H1 (cell line): ENCODE results near the gene HYDIN. TPM values are rescaled to one million over a fixed set of nuclear protein-coding genes. Genes with fewer than 3 reads are reported as not detected.

Experiments used
- CTCF ChIA-PET: fragments of 300-600 bp; sonication (Branson Sonifier 250); formaldehyde crosslinking; loops from one replicate; lab custom pipeline; 2021; ENCODE audit not compliant: partially characterized antibody; lab: Charles Lee
- POLR2A ChIA-PET: fragments of 300-600 bp; sonication (Branson Sonifier 250); formaldehyde crosslinking; loops from one replicate; lab custom pipeline; 2021; ENCODE audit warnings: inconsistent platforms; ENCODE audit not compliant: partially characterized antibody; lab: Charles Lee
- DNase-seq, 2 experiments: peaks; one replicate each; pipeline versions ENCODE4 v3.0.0 to v3.0.0-alpha.2; 2010 to 2022; ENCODE audit warnings: low spot score in 2 of 2, low read depth in 1 of 2, mixed read lengths in 1 of 2
- FAIRE-seq: peaks from 2 replicates; lab custom pipeline; 2011; peaks lifted over from hg19 to GRCh38; lab: Jason Lieb, UNC
- H2AFZ ChIP-seq: 2 replicates; pipeline ENCODE4 v1.8.1; 2012; ENCODE audit warnings: low read length, inconsistent platforms
- H2AK5ac ChIP-seq: 2 replicates; pipeline ENCODE4 v1.6.1; 2013; ENCODE audit warnings: low read depth, low read length
- H2BK120ac ChIP-seq: replicated peaks from 2 replicates; pipeline ENCODE3; 2013; ENCODE audit warnings: low read depth, low read length, inconsistent platforms
- H2BK12ac ChIP-seq: 2 replicates; pipeline ENCODE4 v1.6.1; 2013; ENCODE audit warnings: low read depth, low read length
- H2BK15ac ChIP-seq: 2 replicates; pipeline ENCODE4 v1.6.1; 2013; ENCODE audit warnings: low read length
- H2BK20ac ChIP-seq: 2 replicates; pipeline ENCODE4 v1.6.1; 2013; ENCODE audit warnings: low read length
- H2BK5ac ChIP-seq: 2 replicates; pipeline ENCODE4 v1.6.1; 2013; ENCODE audit warnings: low read depth, low read length
- H3K14ac ChIP-seq: 2 replicates; pipeline ENCODE4 v1.6.1; 2013; ENCODE audit warnings: inconsistent platforms; ENCODE audit not compliant: insufficient read length
- H3K18ac ChIP-seq: 2 replicates; pipeline ENCODE4 v1.6.1; 2013; ENCODE audit warnings: low read length; ENCODE audit errors: extremely low read depth
- H3K23ac ChIP-seq: 2 replicates; pipeline ENCODE4 v1.6.1; 2013; ENCODE audit warnings: inconsistent platforms; ENCODE audit not compliant: insufficient read length
- H3K23me2 ChIP-seq: 2 replicates; pipeline ENCODE4 v1.6.1; 2013; ENCODE audit warnings: low read depth, low read length
- H3K27ac ChIP-seq: 2 replicates; pipeline ENCODE4 v1.6.1; 2011; ENCODE audit warnings: low read depth, low read length, inconsistent platforms
- H3K27me3 ChIP-seq, 4 experiments: replicated peaks in 1 of 4; 1 replicate in 1 of 4; 2 replicates in 3 of 4; pipeline versions ENCODE4 v1.6.1 to v1.8.1; 2011 to 2013; ENCODE audit warnings: low read length in 3 of 4, mild to moderate bottlenecking in 3 of 4, inconsistent platforms in 2 of 4, mixed read lengths in 2 of 4, moderate library complexity in 1 of 4; ENCODE audit not compliant: control insufficient read depth in 3 of 4, insufficient read depth in 3 of 4; ENCODE audit errors: extremely low read depth in 1 of 4
- H3K36me3 ChIP-seq, 4 experiments: 2 replicates each; pipeline versions ENCODE4 v1.6.1 to v1.8.1; 2011 to 2013; ENCODE audit warnings: mild to moderate bottlenecking in 4 of 4, low read length in 3 of 4, moderate library complexity in 2 of 4, control low read depth in 1 of 4, inconsistent platforms in 1 of 4; ENCODE audit not compliant: insufficient read depth in 4 of 4, control insufficient read depth in 2 of 4
- H3K4ac ChIP-seq: replicated peaks from 2 replicates; pipeline ENCODE3; 2013; ENCODE audit warnings: low read length, low read depth, mixed read lengths, inconsistent platforms; ENCODE audit not compliant: insufficient read length
- H3K4me1 ChIP-seq, 4 experiments: replicated peaks in 1 of 4; 1 replicate in 1 of 4; 2 replicates in 3 of 4; pipeline versions ENCODE4 v1.6.1 to v1.8.1; 2011 to 2013; ENCODE audit warnings: low read length in 3 of 4, inconsistent platforms in 2 of 4, mixed read lengths in 1 of 4; ENCODE audit not compliant: insufficient read depth in 4 of 4, control insufficient read depth in 3 of 4
- H3K4me2 ChIP-seq, 2 experiments: 2 replicates each; pipeline versions ENCODE4 v1.6.1 to v1.8.1; 2011 to 2013; ENCODE audit warnings: low read depth in 2 of 2, low read length in 2 of 2, control low read depth in 1 of 2, inconsistent platforms in 1 of 2, mild to moderate bottlenecking in 1 of 2; ENCODE audit not compliant: insufficient read depth in 1 of 2
- H3K4me3 ChIP-seq, 4 experiments: fragments of 200-600, 300-600 bp in 1 of 4; sonication (generic), shearing (Covaris generic), sonication (Bioruptor Twin) in 1 of 4; 2 replicates each; pipeline versions ENCODE4 v1.5.1 to v1.8.1; 2011 to 2016; ENCODE audit warnings: low read length in 4 of 4, low read depth in 3 of 4, control low read depth in 2 of 4, inconsistent platforms in 2 of 4, mild to moderate bottlenecking in 2 of 4, mixed read lengths in 1 of 4, moderate library complexity in 1 of 4; ENCODE audit not compliant: insufficient read depth in 2 of 4; ENCODE audit errors: extremely low read depth in 1 of 4
- H3K56ac ChIP-seq: replicated peaks from 2 replicates; pipeline ENCODE3; 2013; ENCODE audit warnings: low read depth, mild to moderate bottlenecking, mixed read lengths, low read length, inconsistent platforms; ENCODE audit not compliant: insufficient read length
- H3K79me1 ChIP-seq: 2 replicates; pipeline ENCODE4 v1.6.1; 2013; ENCODE audit warnings: low read depth, low read length, control low read depth
- H3K79me2 ChIP-seq, 2 experiments: 2 replicates each; pipeline versions ENCODE4 v1.6.1 to v1.8.1; 2012 to 2013; ENCODE audit warnings: low read length in 2 of 2, mild to moderate bottlenecking in 2 of 2, inconsistent platforms in 1 of 2; ENCODE audit not compliant: insufficient read depth in 2 of 2, control insufficient read depth in 1 of 2
- H3K9ac ChIP-seq, 4 experiments: replicated peaks in 1 of 4; 1 replicate in 1 of 4; 2 replicates in 3 of 4; pipeline versions ENCODE4 v1.6.1 to v1.8.1; 2011 to 2013; ENCODE audit warnings: low read depth in 3 of 4, low read length in 3 of 4, control low read depth in 2 of 4, mild to moderate bottlenecking in 2 of 4, moderate library complexity in 2 of 4, inconsistent platforms in 1 of 4; ENCODE audit errors: extremely low read depth in 1 of 4
- H3K9me3 ChIP-seq, 2 experiments: 2 replicates each; pipeline versions ENCODE4 v1.6.1 to v1.8.1; 2012 to 2013; ENCODE audit warnings: mild to moderate bottlenecking in 2 of 2, moderate library complexity in 2 of 2, control low read depth in 1 of 2, inconsistent platforms in 1 of 2, low read depth in 1 of 2, low read length in 1 of 2, mixed read lengths in 1 of 2; ENCODE audit not compliant: insufficient read depth in 2 of 2
- H4K20me1 ChIP-seq, 2 experiments: replicated peaks in 1 of 2; 2 replicates each; pipeline versions ENCODE3 to v1.8.1; 2011 to 2013; ENCODE audit warnings: inconsistent platforms in 2 of 2, low read length in 2 of 2, mild to moderate bottlenecking in 1 of 2; ENCODE audit not compliant: insufficient read depth in 2 of 2, control insufficient read depth in 1 of 2
- H4K5ac ChIP-seq: 2 replicates; pipeline ENCODE4 v1.6.1; 2013; ENCODE audit warnings: low read length, low read depth, mixed read lengths, inconsistent platforms; ENCODE audit not compliant: insufficient read length
- H4K8ac ChIP-seq: 2 replicates; pipeline ENCODE4 v1.8.0; 2013; ENCODE audit warnings: mild to moderate bottlenecking, moderate library complexity, low read length, inconsistent platforms; ENCODE audit not compliant: insufficient read depth; ENCODE audit errors: extremely low read depth
- H4K91ac ChIP-seq: replicated peaks from 2 replicates; pipeline ENCODE3; 2013; ENCODE audit warnings: low read length, mixed read lengths, inconsistent platforms; ENCODE audit not compliant: insufficient read length
- BACH1 ChIP-seq: IDR thresholded peaks from 2 replicates; pipeline ENCODE4 v1.6.1; 2012; ENCODE audit warnings: low read length, improper control_type of control experiment
- CEBPB ChIP-seq: IDR thresholded peaks from 2 replicates; pipeline ENCODE4 v1.6.1; 2012; ENCODE audit warnings: low read depth, low read length
- EP300 ChIP-seq, 2 experiments: IDR thresholded peaks; 1 replicate in 1 of 2; 2 replicates in 1 of 2; pipeline ENCODE4 v1.6.1; 2011 to 2012; ENCODE audit warnings: low read depth in 2 of 2, low read length in 2 of 2, mild to moderate bottlenecking in 2 of 2, borderline replicate concordance in 1 of 2, inconsistent platforms in 1 of 2, moderate library complexity in 1 of 2
- FOSL1 ChIP-seq: IDR thresholded peaks from 2 replicates; pipeline ENCODE4 v1.6.1; 2011; ENCODE audit warnings: mild to moderate bottlenecking, low read depth, low read length, moderate library complexity; ENCODE audit not compliant: insufficient read depth
- HDAC2 ChIP-seq, 2 experiments: fragments of 300-600 bp in 1 of 2; sonication (generic) in 1 of 2; IDR thresholded peaks; 2 replicates each; pipeline ENCODE4 v1.6.1; 2011 to 2012; ENCODE audit warnings: low read depth in 2 of 2, low read length in 2 of 2, mild to moderate bottlenecking in 2 of 2, moderate library complexity in 2 of 2, borderline replicate concordance in 1 of 2, inconsistent platforms in 1 of 2
- POU5F1 ChIP-seq: IDR thresholded peaks from 2 replicates; pipeline ENCODE4 v1.6.1; 2011; ENCODE audit warnings: low read depth, mild to moderate bottlenecking, low read length, moderate library complexity
- SIRT6 ChIP-seq: IDR thresholded peaks from one replicate; pipeline ENCODE4 v1.7.1; 2012; ENCODE audit warnings: low read length, inconsistent platforms
- SP1 ChIP-seq: IDR thresholded peaks from 2 replicates; pipeline ENCODE4 v1.6.1; 2011; ENCODE audit warnings: low read depth, low read length
- SP4 ChIP-seq: IDR thresholded peaks from 2 replicates; pipeline ENCODE4 v1.6.1; 2012; ENCODE audit warnings: low read length, inconsistent platforms
- SRF ChIP-seq: IDR thresholded peaks from 2 replicates; pipeline ENCODE4 v1.6.1; 2011; ENCODE audit warnings: mild to moderate bottlenecking, low read depth, low read length, moderate library complexity
- TCF12 ChIP-seq: IDR thresholded peaks from 2 replicates; pipeline ENCODE4 v1.6.1; 2011; ENCODE audit warnings: low read depth, mild to moderate bottlenecking, low read length
- USF2 ChIP-seq: IDR thresholded peaks from 2 replicates; pipeline ENCODE4 v1.6.1; 2011; ENCODE audit warnings: low read length, improper control_type of control experiment
- WGBS, 2 experiments: shearing (Covaris generic) in 1 of 2; methylation state at CpG; one replicate each; pipeline versions ENCODE4 v1.1.6 to v1.1.7; 2013 to 2015; ENCODE audit warnings: low lambda C conversion rate in 2 of 2, mixed read lengths in 2 of 2, inconsistent platforms in 1 of 2, low coverage in 1 of 2, missing lambda C conversion rate in 1 of 2; ENCODE audit not compliant: insufficient replicate concordance in 2 of 2, insufficient coverage in 1 of 2, insufficient read length in 1 of 2; ENCODE audit errors: extremely low coverage in 1 of 2, missing lambda C conversion rate in 1 of 2; 5-methylcytosine and 5-hydroxymethylcytosine counted together
- polyA plus RNA-seq, 7 experiments: library from polyadenylated mRNA; depleted of rRNA in 3 of 7; stranded (reverse) in 5 of 7; unstranded in 2 of 7; fragments of >200 nt in 5 of 7; fragments of 200-250 nt in 2 of 7; gene quantifications; 1 replicate in 5 of 7; 2 replicates in 1 of 7; 4 replicates in 1 of 7; pipeline versions ENCODE4 v1.2.1 to v1.2.3, GENCODE V29; 2011 to 2013; ENCODE audit warnings: missing spikeins in 2 of 7, mixed read lengths in 2 of 7
- total RNA-seq: library from RNA; stranded (reverse); fragmentation: NEBNext Ultra II Directional; extraction: Animal tissue kit (Norgen Biotek cat#: 25700); gene quantifications from 2 replicates; pipeline ENCODE4 v1.2.1, GENCODE V29; 2021

Gene HYDIN
- total and polyA plus RNA-seq, 2 of the 8 experiments (the other 6 are each of a cell fraction or from before 2014, with no cell fraction given), result 1.1 to 1.8 TPM

GRCh38 chr16:70765491-70765890 is 465.0 kb downstream of the HYDIN start:
- H3K4me1 ChIP-seq, result peaks cover 0 to 5% (median 1%) of the 10 kb centered on the region in 4 experiments; a peak in 2 of 7 replicates
- H2BK15ac ChIP-seq, result no peak overlapping the region
- H4K8ac ChIP-seq, result no peak overlapping the region
- no peak for FAIRE-seq
- H2BK5ac ChIP-seq, result no peak overlapping the region
- no peaks in the 10 kb centered on the region for H3K23me2 ChIP-seq
- H2BK20ac ChIP-seq, result no peak overlapping the region
- no peak overlapping the region for H4K5ac ChIP-seq
- H3K56ac ChIP-seq, result no peak overlapping the region
- H3K27ac ChIP-seq, result no peak overlapping the region
- H3K4me2 ChIP-seq, result no peak overlapping the region
- H3K23ac ChIP-seq, result no peak overlapping the region
- H4K91ac ChIP-seq, result no peak overlapping the region
- no peak overlapping the region for H3K9ac ChIP-seq
- H3K9me3 ChIP-seq, result no peaks in the 10 kb centered on the region
- no peak overlapping the region for H2BK120ac ChIP-seq
- DNase-seq, result no peak
- ChIA-PET CTCF (interaction anchor here (0.8 to 5.2 kb wide), 7 partner anchors 10 to 111 kb away, joined by 3 to 35 read pairs (median 3); no protein-coding TSS in a partner anchor), POLR2A (interaction anchor here (0.7 kb wide), 1 partner anchor 27 kb away, joined by 4 read pairs; no protein-coding TSS in a partner anchor)
- H2BK12ac ChIP-seq, result no peak overlapping the region
- no peak overlapping the region for H3K14ac ChIP-seq
- no peak overlapping the region for H3K18ac ChIP-seq
- H3K36me3 ChIP-seq, result peaks cover 0 to 8% (median 4%) of the 10 kb centered on the region in 4 experiments; a peak in 4 of 8 replicates
- no peak overlapping the region for H2AFZ ChIP-seq
- 91% methylated on average over 8 of the region's 8 CpGs; no CpG with 5 or more reads in 1 of the 2 experiments for WGBS, 2 experiments
- no peak overlapping the region for H2AK5ac ChIP-seq
- H3K79me1 ChIP-seq, result no peaks in the 10 kb centered on the region; the same call in 1 of the 2 replicates
- no peak overlapping the region for H3K4me3 ChIP-seq
- TF ChIP-seq USF2 (no peak), POU5F1 (no peak), BACH1 (no peak), HDAC2 (IDR thresholded peaks at IDR 0.05; ENCODE audit: borderline replicate concordance in 1 of 2, low read depth in 2 of 2, low read length in 2 of 2) (no peak), CEBPB (no peak), SRF (no peak), FOSL1 (no peak), SP4 (no peak), SIRT6 (no peak), SP1 (no peak), TCF12 (no peak), EP300 (IDR thresholded peaks at IDR 0.05; ENCODE audit: borderline replicate concordance in 1 of 2, low read depth in 2 of 2, low read length in 2 of 2) (no peak)
- H3K27me3 ChIP-seq, result no peaks in the 10 kb centered on the region
- no peaks in the 10 kb centered on the region for H3K79me2 ChIP-seq
- no peak overlapping the region for H3K4ac ChIP-seq
- peaks cover 0 to 5% of the 10 kb centered on the region in 2 experiments for H4K20me1 ChIP-seq
